Stimulated activated CD4-positive, alpha-beta T cell treated with anti-CD3 and anti-CD28 coated beads, Interleukin-12 subunit alpha, Interleukin-12 subunit beta, amount 100 ng/mL, for 4 hours (primary cell): Measurements from ENCODE around the gene PAM.
"Not testable (repeated sequence)": the region's sequence is repeated elsewhere in the genome, so short reads cannot be mapped to it uniquely, and the experiment has no call there.

Experiments
- DNase-seq: peaks from one replicate; pipeline ENCODE4 v3.0.0-alpha.2; 2020

The PAM gene

DNA sequence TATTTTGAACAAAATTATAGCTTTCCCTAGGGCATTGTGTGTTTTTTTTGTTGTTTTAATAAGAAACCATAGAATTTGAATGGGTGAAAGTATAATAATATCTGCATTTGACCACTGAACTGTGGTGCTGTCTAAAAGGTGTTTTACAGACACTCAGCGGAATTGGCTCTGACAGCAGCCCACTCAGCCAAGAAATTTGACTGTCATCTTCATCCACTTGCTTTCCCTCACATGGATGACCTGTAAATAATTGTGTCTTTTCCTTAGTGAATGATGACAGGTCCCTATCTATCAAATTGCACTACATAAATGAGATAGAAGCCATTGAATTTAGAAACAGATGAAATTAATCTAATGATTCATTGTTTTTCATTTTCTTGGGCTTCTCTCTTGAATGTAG, 150.0 kb downstream of the PAM start:
- no peak for DNase-seq

DNA sequence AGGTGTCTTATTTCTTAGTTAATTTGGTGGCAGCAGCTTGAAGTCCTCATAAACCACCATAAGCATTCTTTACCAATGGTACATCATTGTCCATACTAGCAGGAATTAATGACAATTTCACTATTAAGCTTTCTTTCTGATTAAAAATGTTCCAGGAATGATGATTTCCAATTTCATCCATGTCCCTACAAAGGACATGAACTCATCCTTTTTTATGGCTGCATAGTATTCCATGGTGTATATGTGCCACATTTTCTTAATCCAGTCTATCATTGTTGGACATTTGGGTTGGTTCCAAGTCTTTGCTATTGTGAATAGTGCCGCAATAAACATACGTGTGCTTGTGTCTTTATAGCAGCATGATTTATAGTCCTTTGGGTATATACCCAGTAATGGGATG, 152.0 kb downstream of the PAM start:
- not testable (repeated sequence) for DNase-seq

DNA sequence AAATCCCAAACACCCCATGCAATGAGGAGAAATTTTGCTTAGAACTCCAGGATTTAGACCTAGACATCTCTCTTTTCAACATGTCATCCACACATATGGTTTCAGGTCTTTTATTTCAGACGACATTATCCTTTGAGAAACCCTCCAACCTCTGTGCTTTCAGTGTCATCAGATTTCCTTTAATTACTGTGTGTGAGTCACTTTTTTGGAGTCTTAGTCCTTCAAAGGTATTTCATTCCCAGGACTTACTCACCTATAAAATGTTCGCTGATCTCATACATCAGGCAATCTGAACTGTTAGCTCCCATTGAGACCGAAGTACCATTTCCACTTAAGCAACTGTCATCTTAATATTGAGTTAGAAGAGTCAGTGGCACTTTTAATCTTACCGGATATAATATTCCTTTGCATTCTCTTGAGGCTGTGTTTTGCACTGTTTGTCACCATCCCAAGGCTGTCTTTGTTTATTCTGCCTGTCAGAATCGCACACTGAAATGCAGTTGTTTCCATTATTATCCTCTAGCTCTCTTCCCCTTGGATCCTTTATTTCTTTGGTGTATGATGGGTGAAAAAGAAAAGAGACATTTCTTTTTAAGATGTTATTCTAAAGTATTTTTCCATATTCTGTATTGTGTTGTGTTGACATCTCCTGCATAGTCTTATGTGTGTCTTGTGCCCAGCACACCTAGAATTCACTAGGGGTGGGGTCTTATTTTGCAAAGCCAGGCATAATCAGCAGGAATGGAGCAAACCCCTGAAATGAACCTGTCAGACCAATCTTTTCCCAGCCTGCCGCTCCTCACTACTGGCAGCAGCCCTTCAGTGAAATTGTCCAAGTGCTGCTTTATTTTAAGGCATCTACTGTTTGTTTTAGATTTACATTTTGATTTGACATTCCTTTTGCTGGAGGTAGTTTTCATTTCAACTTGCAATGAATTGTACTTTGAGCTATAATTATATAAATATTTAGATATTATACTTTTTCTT, 155.4 kb downstream of the PAM start:
- no peak for DNase-seq

DNA sequence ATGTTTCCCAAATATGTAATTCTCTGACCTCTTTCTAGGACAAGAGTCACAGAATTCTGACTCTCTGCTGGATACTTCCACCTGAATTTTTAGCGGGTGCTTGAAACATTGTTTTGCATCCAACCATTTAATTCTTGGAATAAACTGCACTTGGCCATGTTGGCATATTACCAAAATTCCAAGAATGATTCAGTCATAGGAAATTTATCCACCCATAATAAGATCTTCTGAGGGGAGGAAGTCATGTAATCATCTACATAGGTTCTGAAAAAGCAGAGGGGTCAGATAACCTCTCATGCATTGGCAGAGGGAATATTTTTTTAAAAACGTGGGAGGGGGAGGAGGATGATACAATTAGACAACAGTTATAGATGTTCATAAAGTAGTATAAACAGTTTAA, 156.9 kb downstream of the PAM start:
- DNase-seq = no peak

DNA sequence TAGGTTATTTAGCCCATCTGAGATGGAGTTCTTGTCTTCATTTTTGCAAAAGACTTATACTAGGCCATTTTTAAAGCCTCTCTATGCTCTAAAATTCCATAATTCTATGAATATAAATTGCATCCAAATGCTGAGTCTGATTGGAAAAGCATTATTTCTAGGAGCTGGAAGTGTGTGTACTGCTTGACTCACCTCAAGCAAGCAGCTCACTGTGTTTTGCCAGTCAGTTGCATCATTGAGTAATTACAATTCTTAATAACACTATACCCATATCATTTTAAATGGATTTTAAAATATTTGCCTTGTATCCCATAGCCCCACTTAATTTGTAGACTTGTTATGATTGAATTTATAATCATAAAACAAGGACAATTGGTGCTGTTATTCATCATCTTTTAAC, 161.0 kb downstream of the PAM start:
- no peak for DNase-seq

DNA sequence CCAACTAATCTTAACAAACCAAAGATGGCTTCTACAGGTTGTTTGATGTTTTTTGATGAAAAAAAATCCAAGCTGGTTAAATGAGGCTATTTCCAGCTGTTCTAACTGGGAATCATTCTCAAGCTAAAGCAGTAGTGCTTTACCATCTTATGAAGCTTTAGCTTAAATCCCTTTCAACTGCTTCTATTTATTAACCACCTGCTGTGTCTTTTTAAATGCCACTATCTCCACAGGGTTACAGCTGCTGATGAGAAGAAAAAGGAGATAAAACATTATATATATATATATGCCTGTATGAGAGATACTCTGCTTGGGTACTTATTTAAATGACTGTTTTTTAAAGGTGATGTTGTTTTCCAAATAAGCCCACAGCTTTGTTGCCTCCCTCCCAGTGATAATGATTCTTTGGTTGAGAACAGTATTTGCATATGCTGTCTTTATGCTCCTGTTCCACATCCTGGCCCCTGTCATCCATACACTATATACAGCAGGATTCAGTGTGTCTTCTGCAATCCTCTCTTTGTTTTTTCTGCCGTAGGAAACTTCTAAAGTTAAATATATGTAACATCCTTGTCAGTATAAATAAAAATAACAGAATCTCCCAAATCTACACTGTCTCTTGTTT, 164.0 kb downstream of the PAM start:
- no peak for DNase-seq

DNA sequence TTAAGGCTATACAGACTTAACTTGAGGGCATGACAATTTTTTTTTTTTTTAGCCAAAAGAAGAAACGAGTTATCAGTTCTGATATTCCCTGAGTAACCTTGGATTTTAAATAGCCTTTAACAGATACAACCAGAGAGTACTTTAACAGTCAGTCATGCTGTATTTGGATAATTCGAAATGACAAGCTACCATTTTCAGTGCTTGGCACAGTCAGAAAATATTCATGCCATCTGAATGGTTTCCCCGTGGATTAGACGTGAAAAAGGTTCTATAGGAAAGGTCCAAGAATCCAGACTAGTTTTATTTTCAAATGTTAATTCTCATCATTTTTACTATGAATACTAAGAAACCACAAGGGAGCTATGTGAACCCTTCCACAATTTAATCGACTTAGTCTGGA, 165.7 kb downstream of the PAM start:
- no peak for DNase-seq

DNA sequence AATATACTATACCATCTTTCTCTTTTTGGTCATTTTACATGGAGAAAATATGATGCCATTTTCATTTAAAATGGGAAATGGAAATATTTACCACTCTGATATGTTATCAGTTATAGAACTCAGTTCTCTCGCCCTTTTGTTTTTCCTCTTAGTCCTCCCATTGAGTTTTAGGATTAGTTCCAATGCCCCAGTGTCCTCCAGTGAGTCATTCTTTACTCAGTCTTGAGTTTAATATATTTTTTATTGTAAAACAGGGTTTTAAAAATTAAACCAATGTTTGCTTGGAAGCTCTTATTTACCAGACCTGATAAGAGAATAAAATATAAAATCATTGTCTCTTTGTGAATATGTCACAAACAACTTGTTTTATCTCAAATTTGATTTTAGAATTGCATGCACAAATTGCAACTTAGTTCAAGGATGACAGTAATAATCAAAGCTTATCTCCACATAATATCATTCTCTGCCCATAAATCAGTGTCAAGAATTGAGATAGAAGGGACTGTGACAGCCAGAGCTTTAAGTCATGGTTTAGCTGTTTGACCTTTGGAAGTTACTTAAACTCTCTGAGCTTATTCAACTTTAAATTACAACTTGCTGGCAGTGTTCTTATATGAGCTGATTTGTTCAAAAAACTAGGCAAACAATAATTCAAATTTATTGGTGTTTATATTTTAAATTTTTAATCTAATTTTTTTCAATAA, 166.4 kb downstream of the PAM start:
- no peak for DNase-seq

DNA sequence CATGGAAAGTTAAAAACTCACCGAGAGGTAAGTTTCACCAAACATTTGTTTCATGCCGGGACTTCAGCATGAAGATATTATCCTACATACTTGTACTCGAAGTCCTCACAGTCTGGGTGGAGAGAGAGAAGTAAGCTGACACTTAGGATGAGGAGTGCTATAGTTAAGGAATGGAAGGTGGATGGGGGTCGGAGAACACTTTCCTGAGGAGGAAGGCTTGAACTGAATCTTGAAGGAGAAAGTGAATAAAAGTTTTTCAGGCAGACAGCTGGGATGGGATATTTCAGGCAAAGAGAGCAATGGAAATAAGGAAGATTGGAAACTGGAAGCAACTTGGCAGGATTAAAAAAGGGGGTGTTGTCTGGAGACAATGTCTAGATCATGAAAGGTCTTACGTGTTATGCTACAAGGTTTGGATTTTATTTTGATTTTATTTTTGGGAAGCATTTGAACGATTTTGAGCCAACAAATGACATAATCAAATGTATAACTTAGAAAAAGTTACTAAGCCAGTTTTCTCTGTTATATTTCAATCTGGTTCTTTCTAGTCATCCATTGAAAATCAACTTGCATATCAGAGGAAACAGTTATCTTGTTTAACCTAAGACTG, 167.1 kb downstream of the PAM start:
- no peak for DNase-seq

DNA sequence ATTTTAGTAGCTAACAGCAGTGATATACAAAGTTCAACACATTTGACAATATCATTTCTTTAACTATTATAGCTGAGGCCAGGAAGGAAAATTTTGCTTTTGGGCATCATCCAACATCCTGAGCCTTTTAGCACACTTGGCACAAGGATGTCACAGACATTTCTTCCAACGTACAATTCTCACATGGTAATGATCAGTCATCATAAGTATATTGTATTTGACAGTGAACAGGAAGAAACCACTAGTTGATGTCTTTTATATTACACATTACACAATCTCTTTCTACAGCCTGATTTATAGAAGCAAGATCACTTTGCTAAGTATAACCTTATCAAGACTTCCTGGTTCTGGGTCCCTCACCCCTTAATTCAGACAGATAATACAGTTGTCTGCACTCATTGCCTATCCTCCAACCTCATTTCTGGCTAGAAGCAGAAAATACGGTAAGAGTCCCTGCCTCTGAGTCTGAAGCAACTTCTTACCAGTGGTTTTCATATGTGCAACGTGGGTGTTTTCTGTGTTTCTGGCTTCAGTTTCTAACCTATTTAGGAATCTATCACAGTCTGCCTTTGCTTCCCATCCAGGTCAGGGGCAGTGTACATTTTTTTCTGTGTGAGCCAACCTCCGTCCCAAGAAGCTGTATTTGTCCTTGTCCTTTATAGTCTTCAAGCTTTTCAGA, 167.8 kb downstream of the PAM start:
- DNase-seq = no peak

DNA sequence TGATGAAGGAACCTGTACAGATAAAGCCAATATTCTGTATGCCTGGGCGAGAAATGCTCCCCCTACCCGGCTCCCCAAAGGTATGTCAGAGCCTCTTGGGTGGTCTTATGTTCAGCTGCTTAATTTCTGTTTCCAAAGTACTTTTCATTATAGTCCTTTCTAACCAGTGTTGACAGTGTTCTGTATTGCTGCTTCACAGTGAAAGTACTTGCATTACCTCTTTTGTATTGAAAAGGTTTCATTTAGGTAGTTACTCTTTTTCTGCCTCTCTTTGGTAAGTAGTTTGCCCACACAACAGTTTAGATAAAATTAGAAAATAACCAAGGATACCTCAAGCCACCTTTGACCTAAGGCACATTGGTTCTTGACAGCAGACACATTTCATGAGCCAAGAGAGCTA, 169.9 kb downstream of the PAM start:
- no peak for DNase-seq

DNA sequence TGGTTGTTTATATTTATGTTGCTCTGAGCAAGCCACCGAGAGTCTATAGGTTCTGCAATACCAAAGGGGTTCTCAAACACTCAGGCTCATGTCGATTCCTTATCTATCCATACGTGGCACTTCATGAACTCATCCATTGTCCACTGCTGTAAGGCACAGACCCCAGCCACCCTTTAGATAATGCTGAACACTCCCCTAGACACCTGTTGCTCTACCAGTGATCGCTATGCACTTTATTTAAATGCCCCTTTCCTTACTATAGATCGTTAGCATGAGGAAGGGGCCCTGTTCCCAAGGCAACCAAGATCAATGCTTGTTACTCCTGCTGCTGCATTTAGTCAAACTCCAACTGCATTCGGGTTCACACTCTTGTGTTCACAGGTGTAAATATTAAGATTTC, 171.9 kb downstream of the PAM start:
- no peak for DNase-seq

DNA sequence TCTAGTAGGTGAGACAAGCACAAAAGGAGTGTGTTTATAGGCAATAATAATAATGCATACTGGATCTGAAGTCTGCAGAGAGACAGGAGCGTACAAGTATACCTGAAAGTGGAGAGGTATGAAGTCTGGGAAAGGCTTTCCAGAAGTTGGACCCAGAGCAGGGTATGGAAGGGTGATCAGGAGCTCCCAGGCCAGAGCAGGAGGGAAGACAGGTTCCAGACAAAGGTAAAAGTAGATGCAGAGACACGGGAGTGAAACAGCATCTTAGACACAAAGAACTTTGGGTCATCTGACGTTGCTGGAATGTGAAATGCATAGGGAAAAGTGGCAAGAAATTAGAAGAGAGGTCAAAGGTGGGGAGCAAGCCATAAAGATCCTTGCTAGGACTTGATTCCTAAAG, 175.1 kb downstream of the PAM start:
- no peak for DNase-seq

DNA sequence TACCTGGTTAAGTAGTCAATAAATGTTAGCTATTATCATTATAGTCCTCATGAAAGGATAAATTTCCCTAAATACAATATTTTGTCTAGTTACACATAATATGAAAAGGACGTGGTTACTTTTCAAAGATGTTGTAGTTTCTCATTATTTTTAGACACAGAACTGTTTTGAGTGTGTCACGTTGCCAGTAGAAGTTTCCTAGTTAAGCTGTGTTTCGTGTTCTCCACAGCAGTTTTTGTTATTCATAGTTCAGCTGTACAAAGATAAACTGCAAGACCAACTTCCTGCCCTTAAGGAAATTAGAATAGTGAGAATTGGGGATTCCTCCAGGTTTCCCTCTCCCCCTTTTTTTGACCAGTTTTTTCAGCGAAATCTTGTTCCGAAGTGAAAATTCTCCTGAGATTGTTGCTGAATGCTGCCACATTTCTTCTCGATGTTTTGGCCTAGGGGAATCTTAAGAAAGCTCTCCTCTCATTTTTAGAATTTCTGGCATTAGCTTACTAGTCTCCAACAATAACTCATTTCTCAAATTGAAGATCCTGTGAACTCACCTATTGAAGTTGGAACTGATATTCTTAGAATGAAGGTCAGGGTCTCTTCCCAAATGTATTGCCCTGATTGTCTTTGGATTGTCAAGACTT, 176.1 kb downstream of the PAM start:
- DNase-seq = no peak

DNA sequence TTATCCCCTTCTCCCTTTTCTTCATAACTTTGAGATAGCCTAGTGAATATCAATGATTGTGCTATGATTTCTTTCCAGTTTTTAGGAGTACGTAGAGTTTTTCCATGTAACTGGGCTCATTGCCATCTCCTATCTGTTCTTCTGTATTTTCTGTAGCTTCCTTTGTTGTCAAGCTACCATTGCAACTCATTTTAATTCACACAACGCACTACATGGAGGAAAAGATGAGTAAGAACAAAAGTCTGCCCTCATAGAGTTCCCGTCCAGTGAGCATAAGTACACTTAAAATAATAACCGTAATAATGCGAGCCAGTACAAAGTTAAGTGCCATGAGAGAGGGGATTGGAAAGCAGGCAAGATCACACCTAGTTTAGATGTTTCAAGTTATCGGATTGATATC, 177.7 kb downstream of the PAM start:
- DNase-seq = no peak

DNA sequence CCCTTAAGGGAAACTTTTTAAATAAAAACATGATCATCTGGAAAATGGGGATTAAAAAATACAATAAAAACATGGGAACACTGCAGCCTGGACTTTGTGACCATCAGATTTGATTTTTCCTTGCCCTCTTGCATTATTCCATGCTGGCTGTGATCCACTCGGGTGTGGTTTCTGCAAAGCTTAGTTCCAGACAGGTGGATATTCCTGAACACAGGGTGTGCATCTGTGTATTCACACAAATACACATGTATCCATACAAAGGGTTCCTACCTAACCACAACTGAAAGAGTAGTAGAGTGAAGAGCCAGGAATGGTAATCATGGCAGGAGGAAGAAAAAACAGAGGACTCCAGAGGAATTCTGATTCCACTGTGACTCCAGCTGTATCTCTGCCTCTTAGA, 178.2 kb downstream of the PAM start:
- DNase-seq = no peak

DNA sequence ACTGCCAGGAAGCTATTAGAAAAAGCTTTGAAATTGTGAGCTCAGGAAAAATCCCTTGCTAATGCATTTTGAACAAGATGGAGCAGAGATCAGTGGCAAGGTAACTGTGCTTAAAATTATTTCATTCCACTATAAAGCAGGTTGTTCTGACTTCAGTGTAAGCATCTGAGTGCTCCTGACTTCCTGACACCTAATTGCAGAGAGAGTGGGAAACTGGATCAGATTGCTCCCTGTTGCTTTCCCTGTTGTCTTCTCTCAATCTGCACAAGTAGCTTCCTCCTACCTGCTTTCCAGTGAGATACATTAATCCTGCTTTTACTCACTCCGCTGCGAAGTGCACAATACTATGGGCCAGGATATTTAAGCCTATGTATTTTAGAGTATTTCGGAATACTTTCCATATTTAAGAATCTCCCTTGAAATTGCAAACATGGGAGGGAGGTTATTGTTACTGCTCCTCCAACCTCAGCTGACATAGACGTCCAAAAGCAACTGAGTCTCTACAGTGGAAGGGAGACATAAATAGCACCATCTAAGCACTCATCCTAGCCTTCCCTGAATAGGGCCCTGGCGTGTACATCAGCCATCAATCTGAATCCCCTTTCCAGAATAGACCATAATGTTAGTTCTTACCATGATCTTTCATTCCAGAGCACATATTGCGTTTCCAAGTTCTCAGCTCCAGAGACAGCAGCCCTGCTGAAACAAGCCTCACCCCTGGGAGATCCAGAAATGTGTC, 178.8 kb downstream of the PAM start:
- DNase-seq = no peak

DNA sequence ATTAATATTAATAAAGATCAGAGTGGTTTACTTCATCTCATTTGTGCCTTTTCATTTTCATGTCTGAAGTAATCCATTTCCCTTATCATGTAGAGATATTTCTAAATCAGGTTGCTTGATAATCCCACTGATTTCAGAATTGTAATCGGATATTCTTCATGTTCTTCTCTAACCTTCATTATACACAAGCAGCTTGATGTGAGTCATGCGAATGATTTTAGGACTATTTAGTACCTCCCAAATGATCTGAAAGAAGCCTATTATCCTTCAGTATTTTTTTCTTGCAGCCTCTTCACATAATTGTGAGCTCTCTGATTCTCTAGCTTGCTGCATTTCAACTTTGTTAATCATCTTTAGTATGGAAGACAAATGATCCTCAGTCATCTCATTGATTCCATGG, 182.8 kb downstream of the PAM start:
- DNase-seq = no peak

DNA sequence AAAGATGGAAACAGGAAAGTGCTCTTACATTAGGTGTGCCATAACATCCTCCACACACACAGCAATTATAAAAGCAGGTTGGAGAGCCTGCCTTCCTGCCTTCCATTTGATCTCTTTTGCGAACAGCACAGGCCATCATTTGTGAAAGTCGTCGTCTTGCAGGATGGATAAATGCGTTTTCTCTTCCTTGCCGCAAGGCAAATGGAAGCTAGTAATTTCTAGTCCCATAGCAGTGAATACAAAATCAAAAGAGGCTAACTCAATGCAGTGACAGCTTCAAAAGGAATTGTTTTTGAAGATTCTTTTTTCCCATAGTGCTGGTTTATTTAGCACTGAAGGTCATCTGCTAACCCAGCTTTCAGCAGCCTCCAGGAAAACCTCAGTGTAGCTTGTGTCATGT, 186.0 kb downstream of the PAM start:
- DNase-seq = no peak

DNA sequence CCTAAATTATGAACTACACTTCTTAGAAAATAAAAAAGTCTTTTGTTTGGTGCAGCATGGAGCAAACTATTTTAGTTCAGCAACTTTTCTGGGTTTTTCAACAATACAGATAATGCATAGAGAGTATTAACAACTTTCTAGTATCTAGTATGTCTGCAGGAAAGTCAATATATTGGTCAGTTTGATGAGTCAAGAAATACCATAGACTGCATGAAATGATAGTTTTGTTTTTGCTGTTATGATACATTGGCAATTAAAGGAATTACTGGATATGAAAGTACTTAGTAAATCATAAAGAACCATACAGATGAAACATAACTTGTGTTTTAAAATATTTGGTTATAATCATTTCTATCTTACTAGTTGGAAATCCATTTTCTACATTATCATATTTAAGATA, 191.3 kb downstream of the PAM start:
- no peak for DNase-seq

DNA sequence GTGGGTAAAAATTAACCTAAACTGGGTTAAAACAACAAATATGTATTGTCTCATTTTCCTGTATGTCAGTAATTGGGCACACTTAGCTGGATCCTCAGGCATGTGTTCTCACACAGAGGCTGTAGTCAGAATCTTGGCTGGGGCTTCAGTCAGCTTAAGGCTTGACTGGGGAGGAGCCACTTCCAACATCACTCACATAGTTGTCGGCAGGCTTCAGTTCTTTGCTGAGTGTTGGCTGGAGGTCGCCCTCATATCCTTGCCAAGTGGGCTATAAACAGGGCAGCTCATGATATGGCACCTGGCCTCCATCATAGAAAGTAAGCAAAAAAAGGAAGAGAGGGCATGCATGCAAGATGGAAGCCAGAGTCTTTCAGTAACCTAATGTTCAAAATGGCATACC, 191.9 kb downstream of the PAM start:
- no peak for DNase-seq

DNA sequence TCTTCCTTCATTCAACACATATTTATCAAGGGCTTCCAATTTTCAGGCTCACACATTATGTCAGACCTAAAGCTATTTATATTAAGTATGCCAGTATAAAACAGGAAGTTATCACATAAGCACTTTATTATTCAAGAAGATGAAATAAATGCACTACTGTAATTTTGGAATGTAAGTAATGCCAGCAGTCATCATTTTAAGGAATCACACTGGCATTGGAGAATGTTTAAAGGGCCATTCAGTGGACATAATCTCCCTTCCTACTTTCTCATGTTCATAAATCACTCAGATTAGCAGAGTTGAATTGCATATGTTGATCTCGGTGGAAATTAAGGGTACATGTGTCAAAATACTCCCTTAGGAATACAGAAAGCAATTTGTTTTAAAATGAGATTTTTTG, 200.4 kb downstream of the PAM start:
- DNase-seq = no peak
